ENCODE results near the gene UBE4B. TPM values are rescaled to one million over a fixed set of nuclear protein-coding genes. Genes with fewer than 3 reads are reported as not detected.

Gene UBE4B
- 66.2 and 66.7 TPM in 2 replicates for total RNA-seq (ENCODE audit: low replicate concordance)

GRCh38 chr1:10032590-10033358, at the start of gene UBE4B:
Gene UBE4B (plus strand): TSS chr1:10032958. CDS start chr1:10033671, 713 bp downstream.
- Mint-ChIP-seq H3K27me3 (ENCODE audit: insufficient read depth, low read depth) (no peaks in the 10 kb centered on the region), H3K27ac (peak within 1 kb of the TSS; percentile 69), H3K9me3 (peaks cover 6% of the 10 kb centered on the region), H3K4me3 (peak within 1 kb of the TSS; percentile 94), H3K36me3 (peaks cover 4% of the 10 kb centered on the region), H3K4me1 (peaks cover 35% of the 10 kb centered on the region)
- Histone ChIP-seq H4K20me1 (ENCODE audit: low read depth) (peaks cover 6% of the 10 kb centered on the region), H3K4me1 (peaks cover 15% of the 10 kb centered on the region), H3K9ac (peak within 1 kb of the TSS; percentile 61), H3K4me3 (peak within 1 kb of the TSS; percentile 68), H3K27ac (peak within 1 kb of the TSS; percentile 96), H3K36me3 (no peaks in the 10 kb centered on the region), H3K27me3 (no peaks in the 10 kb centered on the region), H2AFZ (replicated peaks) (peak within 1 kb of the TSS; percentile 81), H3F3A (ENCODE audit: low read depth) (peaks cover 25% of the 10 kb centered on the region), H3K79me2 (ENCODE audit: low read depth) (peaks cover 44% of the 10 kb centered on the region), H3K9me3 (ENCODE audit: low read depth) (peaks cover 2% of the 10 kb centered on the region), H3K4me2 (peak within 1 kb of the TSS; percentile 88)
- DNase-seq (ENCODE audit: low spot score) = peak; percentile 100
- TF ChIP-seq EZH2phosphoT487 (IDR thresholded peaks at IDR 0.05) = no peak
- no peak for TF ChIP-seq EZH2 (IDR thresholded peaks at IDR 0.05)
- peak; percentile 83 for TF ChIP-seq CTCF (IDR thresholded peaks at IDR 0.05)

- no peaks in the 10 kb centered on the region for H3K27me3 Mint-ChIP-seq (ENCODE audit: insufficient read depth, low read depth)
- Histone ChIP-seq H3K9ac (no peak overlapping the region), H2AFZ (replicated peaks) (no peak overlapping the region), H3F3A (ENCODE audit: low read depth) (no peaks in the 10 kb centered on the region), H3K9me3 (ENCODE audit: low read depth) (no peaks in the 10 kb centered on the region), H3K4me3 (no peak overlapping the region), H3K36me3 (no peaks in the 10 kb centered on the region), H3K27me3 (no peaks in the 10 kb centered on the region), H3K79me2 (ENCODE audit: low read depth) (no peaks in the 10 kb centered on the region), H3K4me2 (no peak overlapping the region), H3K4me1 (no peaks in the 10 kb centered on the region), H4K20me1 (ENCODE audit: low read depth) (no peaks in the 10 kb centered on the region), H3K27ac (no peak overlapping the region)
- no peak for DNase-seq (ENCODE audit: low spot score)
- H3K27ac Mint-ChIP-seq = no peak overlapping the region
- no peak overlapping the region for H3K4me3 Mint-ChIP-seq
- TF ChIP-seq CTCF (IDR thresholded peaks at IDR 0.05) = no peak
- no peak for TF ChIP-seq EZH2 (IDR thresholded peaks at IDR 0.05)
- TF ChIP-seq EZH2phosphoT487 (IDR thresholded peaks at IDR 0.05) = no peak
- peaks cover 11% of the 10 kb centered on the region for H3K36me3 Mint-ChIP-seq
- H3K4me1 Mint-ChIP-seq = no peaks in the 10 kb centered on the region
- H3K9me3 Mint-ChIP-seq = no peaks in the 10 kb centered on the region
These were observed 48.5 kb upstream of the UBE4B start for GRCh38 chr1:9984253-9984652.

GRCh38 chr1:9985001-9985400, 47.8 kb upstream of the UBE4B start:
- Mint-ChIP-seq H3K9me3 (no peaks in the 10 kb centered on the region), H3K27me3 (ENCODE audit: insufficient read depth, low read depth) (no peaks in the 10 kb centered on the region), H3K4me3 (no peak overlapping the region), H3K4me1 (no peaks in the 10 kb centered on the region), H3K27ac (no peak overlapping the region), H3K36me3 (peaks cover 11% of the 10 kb centered on the region)
- TF ChIP-seq CTCF (IDR thresholded peaks at IDR 0.05) (no peak), EZH2phosphoT487 (IDR thresholded peaks at IDR 0.05) (no peak), EZH2 (IDR thresholded peaks at IDR 0.05) (no peak)
- Histone ChIP-seq H3K27ac (no peak overlapping the region), H4K20me1 (ENCODE audit: low read depth) (no peaks in the 10 kb centered on the region), H3K4me1 (no peaks in the 10 kb centered on the region), H3K4me2 (no peak overlapping the region), H3K9me3 (ENCODE audit: low read depth) (no peaks in the 10 kb centered on the region), H3F3A (ENCODE audit: low read depth) (no peaks in the 10 kb centered on the region), H2AFZ (replicated peaks) (no peak overlapping the region), H3K4me3 (no peak overlapping the region), H3K36me3 (no peaks in the 10 kb centered on the region), H3K27me3 (no peaks in the 10 kb centered on the region), H3K79me2 (ENCODE audit: low read depth) (no peaks in the 10 kb centered on the region), H3K9ac (no peak overlapping the region)
- DNase-seq (ENCODE audit: low spot score) = no peak
